22Rv1 (cell line): Measurements from ENCODE around the gene SUGCT.

ENCODE experiments used
- H3K27ac ChIP-seq: fragments of 450-650 bp; 2 replicates; pipeline ENCODE4 v1.5.1; 2017
- ZFX ChIP-seq: fragments of 450-650 bp; IDR thresholded peaks from 2 replicates; pipeline ENCODE4 v1.6.1; 2017; ENCODE audit warnings: antibody characterized with exemption, borderline replicate concordance
- TF ChIP-seq, protein P1 (sequence below): fragments of 450-650 bp; IDR thresholded peaks from 2 replicates; pipeline ENCODE4 v1.5.1; 2017; ENCODE audit warnings: mild to moderate bottlenecking

Gene SUGCT

DNA sequence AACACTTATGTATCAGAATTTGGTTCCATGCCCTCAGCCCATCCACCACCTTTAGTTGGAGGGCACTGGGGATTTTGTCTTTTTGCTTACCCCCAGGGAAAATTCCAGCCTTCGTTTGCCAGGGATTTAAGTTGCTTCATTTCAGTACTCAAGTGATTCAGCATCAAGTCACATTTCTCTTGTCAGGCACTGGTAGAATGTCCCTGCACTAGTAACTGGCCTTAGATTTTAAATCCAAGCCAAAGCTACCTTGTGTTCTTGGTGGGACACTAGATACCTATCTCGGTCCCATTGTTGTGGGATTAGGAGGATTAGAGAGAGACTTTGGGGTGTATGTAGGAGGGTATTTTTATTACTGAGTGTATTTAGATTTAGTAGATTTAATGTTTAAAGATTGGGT, 613.1 kb downstream of the SUGCT start:
- no peak overlapping the region for H3K27ac ChIP-seq
- TF ChIP-seq ZFX: no peak
- TF ChIP-seq, protein P1, sequence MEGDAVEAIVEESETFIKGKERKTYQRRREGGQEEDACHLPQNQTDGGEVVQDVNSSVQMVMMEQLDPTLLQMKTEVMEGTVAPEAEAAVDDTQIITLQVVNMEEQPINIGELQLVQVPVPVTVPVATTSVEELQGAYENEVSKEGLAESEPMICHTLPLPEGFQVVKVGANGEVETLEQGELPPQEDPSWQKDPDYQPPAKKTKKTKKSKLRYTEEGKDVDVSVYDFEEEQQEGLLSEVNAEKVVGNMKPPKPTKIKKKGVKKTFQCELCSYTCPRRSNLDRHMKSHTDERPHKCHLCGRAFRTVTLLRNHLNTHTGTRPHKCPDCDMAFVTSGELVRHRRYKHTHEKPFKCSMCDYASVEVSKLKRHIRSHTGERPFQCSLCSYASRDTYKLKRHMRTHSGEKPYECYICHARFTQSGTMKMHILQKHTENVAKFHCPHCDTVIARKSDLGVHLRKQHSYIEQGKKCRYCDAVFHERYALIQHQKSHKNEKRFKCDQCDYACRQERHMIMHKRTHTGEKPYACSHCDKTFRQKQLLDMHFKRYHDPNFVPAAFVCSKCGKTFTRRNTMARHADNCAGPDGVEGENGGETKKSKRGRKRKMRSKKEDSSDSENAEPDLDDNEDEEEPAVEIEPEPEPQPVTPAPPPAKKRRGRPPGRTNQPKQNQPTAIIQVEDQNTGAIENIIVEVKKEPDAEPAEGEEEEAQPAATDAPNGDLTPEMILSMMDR: no peak

DNA sequence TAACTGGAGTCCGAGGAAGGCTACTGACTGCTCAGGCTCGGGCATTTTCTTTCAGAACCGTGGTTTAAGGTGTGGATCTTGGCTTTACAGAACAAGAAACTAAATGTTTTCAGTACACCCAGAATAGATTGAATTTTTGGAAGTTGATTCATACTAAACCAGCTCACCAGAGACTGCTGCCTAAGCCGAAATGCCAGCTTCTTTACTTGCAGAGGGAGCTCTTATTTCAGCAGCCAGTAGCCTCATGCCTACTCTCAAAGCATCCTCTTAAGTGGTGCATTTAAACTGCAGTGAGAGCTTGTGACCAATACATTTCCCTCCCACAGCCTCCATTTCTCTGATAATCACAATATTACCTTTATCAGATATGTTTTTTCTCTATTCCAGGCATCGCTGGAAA, 615.1 kb downstream of the SUGCT start:
- H3K27ac ChIP-seq: no peak overlapping the region
- TF ChIP-seq, protein P1: no peak
- no peak for TF ChIP-seq ZFX

DNA sequence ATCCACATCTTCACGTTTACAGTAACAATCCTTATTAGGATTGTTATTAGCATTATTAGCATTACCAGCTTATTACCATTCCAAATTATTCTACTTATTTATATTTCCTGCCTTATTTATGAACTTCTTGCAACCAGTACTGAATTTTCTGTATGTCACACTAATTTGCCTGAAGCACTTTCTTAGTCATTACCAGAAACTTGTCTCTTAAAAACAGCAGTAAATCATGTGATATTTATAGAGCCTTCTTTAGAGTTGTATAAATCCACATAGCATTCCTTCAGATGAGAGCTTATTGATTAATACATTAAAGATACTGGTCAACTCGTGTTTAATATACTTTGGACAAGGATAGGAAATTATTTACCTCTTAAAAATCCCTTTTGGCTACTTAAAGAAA, 618.6 kb downstream of the SUGCT start:
- TF ChIP-seq, protein P1: no peak
- no peak for TF ChIP-seq ZFX

DNA sequence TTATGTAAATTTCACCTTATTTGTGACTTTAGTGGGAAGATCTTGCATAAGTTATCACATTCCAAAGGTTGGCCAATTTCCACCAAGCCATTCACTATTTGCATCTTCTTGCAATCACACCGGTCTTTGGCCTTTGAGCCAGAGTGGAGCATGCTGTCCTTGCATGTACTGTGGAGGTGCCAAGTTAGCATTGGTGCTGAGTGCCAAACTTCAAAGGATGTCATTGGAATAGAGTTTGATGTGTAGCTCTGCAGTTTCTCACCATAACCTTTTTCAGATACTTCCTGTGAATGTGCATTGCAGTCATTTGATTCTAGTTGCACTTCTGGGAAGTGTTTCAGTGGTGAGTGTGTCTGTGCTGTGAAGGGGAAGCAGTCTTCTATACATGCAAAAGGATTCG, 620.6 kb downstream of the SUGCT start:
- no peak for TF ChIP-seq ZFX
- TF ChIP-seq, protein P1: no peak
- H3K27ac ChIP-seq: no peak overlapping the region

More for the DNA sequence above, 618.6 kb downstream of the SUGCT start:
- no peak overlapping the region for H3K27ac ChIP-seq

DNA sequence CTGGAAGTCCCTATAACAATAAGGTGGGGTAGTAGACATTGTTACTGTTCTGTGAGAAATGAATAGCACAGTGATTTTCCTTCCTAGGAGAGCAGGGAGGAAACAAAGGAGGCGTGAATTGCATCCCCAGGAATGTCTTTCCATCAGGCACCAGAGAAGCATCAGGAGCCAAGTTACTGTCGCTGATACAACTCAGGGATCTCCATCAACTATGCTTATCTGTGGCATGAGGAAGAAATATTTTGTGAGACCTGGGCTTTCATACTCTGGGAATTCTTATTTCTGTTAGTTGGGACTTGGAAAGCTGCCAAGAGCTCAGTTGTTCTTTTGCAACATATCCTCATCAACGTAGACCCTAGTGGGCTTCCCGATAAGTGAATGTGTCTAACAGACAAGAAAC, 622.3 kb downstream of the SUGCT start:
- TF ChIP-seq, protein P1: no peak
- TF ChIP-seq ZFX: no peak
- H3K27ac ChIP-seq: no peak overlapping the region

DNA sequence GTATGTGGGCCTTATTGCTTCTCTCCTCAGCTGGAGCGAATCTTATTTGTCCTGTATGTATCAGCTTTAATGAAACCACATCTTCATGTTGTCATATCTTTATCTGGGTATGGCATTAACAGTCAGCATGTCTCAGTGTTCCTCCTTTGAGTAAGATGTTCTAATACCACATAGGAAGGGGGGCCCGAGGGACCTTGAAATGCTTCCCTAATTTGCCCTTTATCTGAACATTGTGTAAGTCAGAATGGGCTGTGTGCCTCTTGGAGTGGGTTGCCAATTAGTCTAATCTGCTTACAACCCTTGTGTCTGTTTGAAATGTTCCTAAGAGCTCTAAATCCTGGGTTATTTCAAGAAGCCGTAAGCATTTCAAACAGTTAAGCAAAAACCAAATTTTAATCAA, 623.8 kb downstream of the SUGCT start:
- H3K27ac ChIP-seq: no peak overlapping the region
- TF ChIP-seq ZFX: no peak
- TF ChIP-seq, protein P1: no peak

DNA sequence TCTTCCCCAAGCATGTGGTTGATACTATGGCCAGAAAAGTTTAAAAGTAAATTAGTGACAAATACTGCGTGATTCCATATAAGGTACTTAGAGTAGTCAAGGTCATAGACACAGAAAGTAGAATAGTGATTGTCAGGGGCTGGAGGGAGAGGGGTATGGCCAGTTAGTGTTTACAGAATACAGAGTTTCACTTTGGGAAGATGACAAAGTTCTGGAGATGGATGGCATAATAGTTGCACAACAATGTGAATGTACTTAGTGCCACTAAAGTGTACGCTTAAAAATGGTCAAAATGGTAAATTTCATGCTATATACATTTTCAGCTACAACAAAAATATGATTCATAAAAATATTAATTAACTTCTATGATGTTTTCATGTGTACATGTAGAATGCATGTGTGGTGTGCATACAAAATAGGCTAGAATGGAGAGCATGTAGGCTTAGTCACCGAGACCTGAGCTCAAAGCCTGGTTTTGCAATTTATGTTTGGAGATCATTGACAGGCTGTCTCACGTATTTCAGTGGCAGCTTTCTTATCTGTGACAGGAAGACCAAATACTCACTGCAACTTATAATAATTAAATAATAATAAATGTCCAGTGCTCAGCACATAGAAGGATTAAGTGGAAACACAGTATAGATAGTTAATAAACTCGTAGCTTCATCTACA, 625.6 kb downstream of the SUGCT start:
- TF ChIP-seq, protein P1: no peak
- TF ChIP-seq ZFX: no peak
- H3K27ac ChIP-seq: no peak overlapping the region
